ENCODE results near the gene LENG8. TPM values are rescaled to one million over a fixed set of nuclear protein-coding genes. Genes with fewer than 3 reads are reported as not detected.

Gene LENG8
- total and polyA plus RNA-seq, 2 of the 13 experiments (the other 11 are each of a cell fraction or from before 2014, with no cell fraction given) = 14.3 to 41.9 TPM

DNA sequence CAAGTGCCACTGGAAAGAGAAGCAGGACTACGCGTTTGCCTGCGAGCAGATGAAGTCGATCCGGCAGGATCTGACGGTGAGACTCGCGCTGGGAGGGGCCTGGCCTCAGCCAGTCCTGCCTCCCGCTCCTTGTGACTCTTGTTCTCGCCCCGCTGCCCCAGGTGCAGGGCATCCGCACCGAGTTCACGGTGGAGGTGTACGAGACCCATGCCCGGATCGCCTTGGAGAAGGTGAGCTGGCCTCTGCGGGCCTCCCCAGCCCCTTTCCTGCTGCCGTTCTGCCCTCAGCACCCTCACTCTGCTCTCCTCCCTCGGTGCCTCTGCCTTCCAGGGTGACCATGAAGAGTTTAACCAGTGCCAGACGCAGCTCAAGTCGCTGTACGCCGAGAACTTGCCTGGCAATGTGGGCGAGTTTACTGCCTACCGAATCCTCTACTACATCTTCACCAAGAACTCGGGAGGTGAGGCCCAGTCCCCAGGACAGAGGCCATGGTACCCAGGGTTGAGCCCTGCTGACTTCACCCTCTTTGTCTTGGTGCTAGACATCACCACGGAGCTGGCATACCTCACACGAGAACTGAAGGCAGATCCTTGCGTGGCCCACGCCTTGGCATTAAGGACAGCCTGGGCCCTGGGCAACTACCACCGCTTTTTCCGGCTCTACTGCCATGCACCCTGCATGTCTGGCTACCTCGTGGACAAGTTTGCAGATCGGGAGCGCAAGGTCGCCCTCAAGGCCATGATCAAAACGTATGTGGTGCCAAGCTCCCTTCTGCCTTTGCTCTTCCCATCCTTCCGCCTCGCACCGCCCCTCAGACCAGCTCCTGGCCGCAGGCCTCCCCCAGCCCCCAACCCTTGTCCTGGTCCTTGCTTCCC lies 9.0 kb downstream of the LENG8 start:
- H4K20me1 ChIP-seq (ENCODE audit: insufficient read depth, low read length) = peaks cover 10% of the 10 kb centered on the region; the same call in 1 of the 2 replicates
- no peak overlapping the region for H2AFZ ChIP-seq (ENCODE audit: low read length)
- in situ Hi-C loops (cut with HindIII; ENCODE audit: extremely low pct_ligation_motif_present, low pct_unique_long_range_greater_than_20kb) = no loop called here
- peaks cover 44 to 76% of the 10 kb centered on the region in 2 experiments for H3K36me3 ChIP-seq (replicated peaks in 1 of 2; ENCODE audit: control insufficient read depth in 1 of 2, insufficient read depth in 2 of 2, low read length in 2 of 2)
- TF ChIP-seq RBFOX2 (IDR thresholded peaks at IDR 0.05; ENCODE audit: low read depth, low read length) (peak; percentile 57; the same call in 1 of the 2 replicates), ZNF850 (CRISPR knock-in tag; conservative IDR thresholded peaks at IDR 0.05) (no peak)
- H3K4me1 ChIP-seq (ENCODE audit: insufficient read depth, low read length) = peaks cover 19% of the 10 kb centered on the region
- H3K27me3 ChIP-seq (ENCODE audit: control insufficient read depth in 1 of 2, insufficient read depth in 2 of 2, low read length in 2 of 2) = no peaks in the 10 kb centered on the region; a peak in 1 of 5 replicates
- WGBS (ENCODE audit: low lambda C conversion rate) = 98% methylated on average over 40 of the region's 42 CpGs
- no peak overlapping the region for H3K9ac ChIP-seq (ENCODE audit: insufficient read depth, low read depth, low read length)
- H3K4me3 ChIP-seq (replicated peaks in 1 of 3; ENCODE audit: insufficient read depth in 1 of 3, low read depth in 2 of 3, low read length in 3 of 3) = no peak overlapping the region
- ChIA-PET POLR2A (interaction anchor here (1.4 to 3.5 kb wide), 2 partner anchors 10 to 321 kb away, joined by 3 to 18 read pairs; partner anchors contain the start of gene LENG8), CTCF (ENCODE audit: low intra/inter-chr PET ratio, low total read pairs) (no interaction called here)
- no peaks in the 10 kb centered on the region for H3K9me3 ChIP-seq (ENCODE audit: low read length)
- H3K27ac ChIP-seq (ENCODE audit: extremely low read length, insufficient read depth, low read length) = no peak overlapping the region
- FAIRE-seq (no peak), DNase-seq (ENCODE audit: low spot score) (no peak), ATAC-seq (no peak)
- H3K79me2 ChIP-seq (ENCODE audit: insufficient read depth, low read length) = peaks cover 12% of the 10 kb centered on the region
- intact Hi-C loops (cut with micrococcal nuclease; ENCODE audit: unreplicated experiment) = no loop called here
- BruUV-seq (replicated peaks) = TSS peak; percentile 12
- H3K4me2 ChIP-seq (ENCODE audit: low read depth, low read length) = no peak overlapping the region

DNA sequence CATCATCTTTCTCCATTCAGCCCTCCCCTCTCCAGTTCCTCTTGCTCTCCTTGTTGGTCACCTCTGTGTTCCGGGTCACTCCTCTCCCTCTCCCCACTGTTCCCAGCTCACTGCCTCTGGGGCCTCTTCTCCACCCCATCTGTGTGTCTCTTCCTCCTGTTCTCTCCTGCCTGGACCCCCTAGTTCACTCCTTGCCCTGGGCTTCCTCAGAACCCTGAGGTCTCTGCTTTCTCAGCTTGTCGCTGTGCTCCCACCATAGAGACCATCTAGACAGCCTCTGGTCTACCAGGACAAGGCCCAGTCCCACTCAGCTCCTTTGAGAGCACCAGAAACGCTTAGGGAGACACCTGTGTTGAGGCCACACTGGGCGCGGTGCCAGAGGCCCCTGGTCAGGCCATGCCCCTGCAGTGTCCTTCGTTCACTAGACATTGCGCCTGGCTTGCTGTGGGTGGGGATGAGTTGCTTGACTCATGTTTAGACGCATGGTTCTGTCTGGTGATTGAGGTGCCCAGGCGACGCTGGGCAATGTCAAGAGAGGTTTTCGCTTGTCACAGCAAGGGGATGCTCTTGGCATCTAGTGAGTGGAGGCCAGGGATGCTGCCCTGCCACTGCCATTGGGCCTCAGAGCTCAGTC lies 9.8 kb downstream of the LENG8 start:
- Histone ChIP-seq H3K4me2 (ENCODE audit: low read depth, low read length) (no peak overlapping the region), H4K20me1 (ENCODE audit: insufficient read depth, low read length) (peaks cover 10% of the 10 kb centered on the region; the same call in 1 of the 2 replicates), H2AFZ (ENCODE audit: low read length) (no peak overlapping the region), H3K4me1 (ENCODE audit: insufficient read depth, low read length) (peaks cover 21% of the 10 kb centered on the region), H3K36me3 (replicated peaks in 1 of 2; ENCODE audit: control insufficient read depth in 1 of 2, insufficient read depth in 2 of 2, low read length in 2 of 2) (peaks cover 43 to 68% of the 10 kb centered on the region in 2 experiments), H3K4me3 (replicated peaks in 1 of 3; ENCODE audit: insufficient read depth in 1 of 3, low read depth in 2 of 3, low read length in 3 of 3) (no peak overlapping the region), H3K27ac (ENCODE audit: extremely low read length, insufficient read depth, low read length) (no peak overlapping the region), H3K79me2 (ENCODE audit: insufficient read depth, low read length) (peaks cover 12% of the 10 kb centered on the region), H3K27me3 (ENCODE audit: control insufficient read depth in 1 of 2, insufficient read depth in 2 of 2, low read length in 2 of 2) (no peaks in the 10 kb centered on the region), H3K9ac (ENCODE audit: insufficient read depth, low read depth, low read length) (no peak overlapping the region), H3K9me3 (ENCODE audit: low read length) (no peaks in the 10 kb centered on the region)
- no peak for ATAC-seq
- BruUV-seq (replicated peaks) = no TSS peak
- TF ChIP-seq, protein P1, sequence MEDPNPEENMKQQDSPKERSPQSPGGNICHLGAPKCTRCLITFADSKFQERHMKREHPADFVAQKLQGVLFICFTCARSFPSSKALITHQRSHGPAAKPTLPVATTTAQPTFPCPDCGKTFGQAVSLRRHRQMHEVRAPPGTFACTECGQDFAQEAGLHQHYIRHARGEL (CRISPR knock-in tag; IDR thresholded peaks at IDR 0.05) = no peak
- TF ChIP-seq RXRB (CRISPR knock-in tag; IDR thresholded peaks at IDR 0.05; ENCODE audit: borderline replicate concordance) (no peak), CHCHD3 (CRISPR knock-in tag; IDR thresholded peaks at IDR 0.05) (no peak), GLI4 (CRISPR knock-in tag; IDR thresholded peaks at IDR 0.05; ENCODE audit: borderline replicate concordance) (no peak), SSRP1 (CRISPR knock-in tag; IDR thresholded peaks at IDR 0.05) (no peak), ZBTB20 (CRISPR knock-in tag; IDR thresholded peaks at IDR 0.05; ENCODE audit: borderline replicate concordance, low read depth) (no peak), RNF2 (conservative IDR thresholded peaks at IDR 0.05; ENCODE audit: low read depth) (no peak), KLF9 (CRISPR knock-in tag; IDR thresholded peaks at IDR 0.05; ENCODE audit: low read depth) (no peak), ERF (CRISPR knock-in tag; IDR thresholded peaks at IDR 0.05) (no peak), ZNF234 (CRISPR knock-in tag; conservative IDR thresholded peaks at IDR 0.05) (no peak)
- CTCF ChIA-PET (ENCODE audit: low intra/inter-chr PET ratio, low total read pairs) = no interaction called here
- FAIRE-seq = no peak
- POLR2A ChIA-PET = interaction anchor here (1.4 to 3.5 kb wide), 2 partner anchors 10 to 322 kb away, joined by 3 to 18 read pairs; partner anchors contain the start of gene LENG8
- DNase-seq (ENCODE audit: low spot score) = no peak
- in situ Hi-C loops (cut with HindIII; ENCODE audit: extremely low pct_ligation_motif_present, low pct_unique_long_range_greater_than_20kb) = no loop called here
- 91% methylated on average over 3 of the region's 11 CpGs for WGBS (ENCODE audit: low lambda C conversion rate)
- intact Hi-C loops (cut with micrococcal nuclease; ENCODE audit: unreplicated experiment) = no loop called here

Data from HepG2 (cell line).